HG02571 (cell line): Measurements from ENCODE around the gene SLC16A12.

Source experiments
- ATAC-seq: cut with Tn5 transposase; IDR thresholded peaks from one replicate; pipeline ENCODE4 v1.9.1; 2021; ENCODE audit warnings: mild to moderate bottlenecking, moderate library complexity; ENCODE audit not compliant: unreplicated experiment

Gene SLC16A12

GRCh38 chr10:89515031-89515841, 20.2 kb downstream of the SLC16A12 start:
- no peak for ATAC-seq

DNA sequence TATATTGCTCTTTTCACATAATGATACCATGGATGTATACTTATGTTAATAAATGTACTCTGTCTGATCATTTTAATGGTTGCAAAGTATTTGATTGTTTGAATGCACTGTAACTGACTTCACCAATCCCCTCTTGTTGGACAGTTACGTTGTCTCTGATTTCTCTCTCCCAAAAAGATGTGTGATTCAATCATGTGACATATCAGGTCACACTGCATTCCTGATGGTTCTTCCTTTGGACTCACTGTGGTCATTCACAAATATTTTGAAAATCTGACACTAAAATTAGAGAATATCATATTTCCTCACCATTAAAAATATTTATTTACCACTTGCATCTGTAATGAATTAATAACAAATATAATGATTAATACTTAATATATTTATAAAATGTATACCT, 22.2 kb downstream of the SLC16A12 start:
- ATAC-seq: no peak

DNA sequence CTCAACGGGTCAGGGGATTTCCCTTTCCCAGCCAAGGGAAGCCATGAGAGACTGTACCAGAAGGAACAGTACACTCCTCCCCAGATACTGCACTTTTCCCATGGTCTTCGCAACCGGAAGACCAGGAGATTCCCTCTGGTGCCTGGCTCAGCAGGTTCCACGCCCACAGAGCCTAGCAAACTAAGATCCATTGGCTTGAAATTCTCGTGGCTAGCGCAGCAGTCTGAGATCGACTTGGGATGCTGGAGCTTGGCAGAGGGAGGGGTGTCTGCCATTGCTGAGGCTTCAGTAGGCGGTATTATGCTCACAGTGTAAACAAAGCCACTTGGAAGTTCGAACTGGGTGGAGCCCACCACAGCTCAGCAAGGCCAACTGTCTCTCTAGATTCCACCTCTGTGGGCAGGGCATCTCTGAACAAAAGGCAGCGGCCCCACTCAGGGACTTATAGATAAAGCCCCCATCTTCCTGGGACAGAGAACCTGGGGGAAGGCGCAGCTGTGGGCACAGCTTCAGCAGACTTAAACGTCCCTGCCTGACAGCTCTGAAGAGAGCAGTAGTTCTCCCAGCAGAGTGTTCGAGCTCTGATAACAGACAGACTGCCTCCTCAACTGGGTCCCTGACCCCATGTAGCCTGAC, 29.6 kb downstream of the SLC16A12 start:
- no peak for ATAC-seq

DNA sequence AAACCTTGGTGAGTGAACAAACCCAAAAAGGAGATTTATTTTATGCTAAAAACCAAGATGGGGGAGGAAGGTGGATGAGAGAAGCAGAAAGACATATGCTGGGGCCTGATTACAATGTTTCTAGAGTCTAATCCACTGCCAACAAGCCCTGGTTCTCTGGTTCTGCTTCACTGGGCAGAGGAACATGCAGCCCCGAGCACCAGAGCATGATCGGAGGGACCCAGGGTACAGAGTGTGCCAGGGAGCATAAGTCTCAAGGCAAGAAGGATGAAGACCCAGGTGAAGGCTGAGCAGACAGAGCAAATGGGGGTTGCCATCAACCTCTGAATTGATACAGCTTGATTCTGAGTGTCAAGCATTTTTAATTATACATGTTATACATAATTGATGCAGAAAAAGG, 30.7 kb downstream of the SLC16A12 start:
- no peak for ATAC-seq

DNA sequence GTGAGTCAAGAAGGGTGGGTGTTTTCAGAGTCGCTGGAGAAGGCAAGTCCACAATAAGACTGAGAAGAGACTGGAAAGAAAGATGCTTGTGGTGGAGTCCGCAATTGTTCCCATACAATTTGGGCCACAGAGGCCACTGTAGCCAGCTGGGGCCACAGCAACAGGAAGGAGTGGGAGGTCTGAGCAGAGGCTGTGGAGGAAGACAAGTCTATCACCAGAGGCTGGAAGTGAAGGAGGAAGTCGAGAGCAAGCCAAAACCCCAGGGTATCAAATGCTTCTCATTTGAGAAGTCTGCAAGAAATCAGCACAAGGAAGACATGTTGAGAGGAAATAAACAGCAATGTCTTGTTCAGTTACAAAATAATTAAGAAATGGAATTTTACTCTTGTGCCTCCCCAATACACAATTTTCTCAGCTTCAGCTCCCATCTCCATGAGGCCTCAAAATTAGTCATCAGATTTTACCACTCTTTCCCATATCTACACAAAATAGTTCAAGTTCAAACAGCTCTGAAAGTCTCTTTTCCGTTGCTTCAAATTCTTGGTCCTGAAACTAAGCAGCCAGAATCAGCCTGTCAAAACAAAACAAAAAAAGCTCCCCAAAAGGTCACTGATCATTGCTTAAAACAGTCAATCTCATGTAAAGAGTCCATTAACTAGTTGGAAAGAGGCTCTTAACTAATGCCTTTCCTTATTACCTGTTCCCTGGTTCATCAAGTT, 31.6 kb downstream of the SLC16A12 start:
- no peak for ATAC-seq

DNA sequence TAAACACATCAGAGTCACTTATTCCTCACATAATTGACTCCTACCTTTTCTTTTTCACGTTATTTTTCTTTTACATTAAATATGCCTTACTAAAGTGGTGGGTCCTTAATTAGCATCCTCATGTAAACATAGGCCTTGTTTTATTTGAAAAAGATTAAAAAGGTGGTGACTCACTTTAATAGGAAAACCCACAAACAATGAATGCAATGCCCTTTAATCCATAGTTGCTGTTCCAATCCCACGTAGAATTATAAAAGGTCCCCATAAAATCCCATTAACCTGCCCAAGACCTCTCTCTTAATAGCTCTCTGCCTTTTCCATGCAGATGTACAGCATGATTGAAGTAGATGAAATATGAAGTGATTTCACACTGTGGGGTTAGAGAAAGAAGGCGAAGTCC, 32.2 kb downstream of the SLC16A12 start:
- no peak for ATAC-seq

DNA sequence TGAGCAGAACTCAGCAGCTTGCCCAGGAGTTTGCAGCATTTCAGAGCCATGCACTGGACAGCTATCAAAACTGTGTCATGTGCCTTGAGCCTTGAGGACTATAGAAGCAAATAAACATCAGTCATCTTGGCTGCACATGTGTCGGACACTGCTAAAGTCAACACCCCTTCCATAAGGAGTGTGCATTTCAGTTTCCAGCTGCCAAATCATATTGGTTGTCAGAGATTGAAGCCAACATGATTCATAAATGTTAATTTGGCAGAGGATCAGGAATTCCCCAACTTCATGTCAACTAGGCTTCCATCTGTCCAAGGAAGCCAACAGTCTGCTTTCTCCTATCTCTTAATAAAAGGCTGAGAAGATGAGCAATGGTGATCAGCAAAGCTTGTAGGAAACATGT, 32.8 kb downstream of the SLC16A12 start:
- no peak for ATAC-seq

GRCh38 chr10:89494575-89494974, 40.8 kb downstream of the SLC16A12 start:
- ATAC-seq: no peak

DNA sequence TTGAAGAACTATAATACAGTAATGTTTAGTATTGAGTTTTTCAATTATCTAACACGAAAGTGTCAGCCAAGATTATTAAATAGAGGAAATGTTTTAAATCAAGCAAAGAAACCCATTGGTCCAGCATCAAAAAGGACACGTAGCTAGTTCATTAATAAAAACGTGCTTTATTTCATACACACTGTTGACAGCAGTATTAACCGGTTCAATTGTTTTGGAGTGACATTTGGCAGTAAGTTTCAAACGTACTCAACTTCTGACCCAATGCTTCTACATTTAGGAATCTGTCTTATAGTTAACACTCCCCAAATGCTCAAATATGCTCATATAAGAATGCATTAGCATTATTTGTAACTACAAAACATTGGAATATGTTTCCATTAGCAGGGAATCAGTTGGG, 41.3 kb downstream of the SLC16A12 start:
- ATAC-seq: no peak

- no peak for ATAC-seq
Observed at GRCh38 chr10:89491932-89492331, 43.5 kb downstream of the SLC16A12 start.

- no peak for ATAC-seq
Observed at GRCh38 chr10:89490596-89491335, 44.6 kb downstream of the SLC16A12 start.

- ATAC-seq: no peak
Observed at GRCh38 chr10:89482256-89482655, 53.1 kb downstream of the SLC16A12 start.

GRCh38 chr10:89481662-89482061, 53.7 kb downstream of the SLC16A12 start:
- no peak for ATAC-seq

- no peak for ATAC-seq
Observed at GRCh38 chr10:89479771-89480446, 55.5 kb downstream of the SLC16A12 start.

GRCh38 chr10:89478739-89479654, 56.4 kb downstream of the SLC16A12 start:
- ATAC-seq: no peak

DNA sequence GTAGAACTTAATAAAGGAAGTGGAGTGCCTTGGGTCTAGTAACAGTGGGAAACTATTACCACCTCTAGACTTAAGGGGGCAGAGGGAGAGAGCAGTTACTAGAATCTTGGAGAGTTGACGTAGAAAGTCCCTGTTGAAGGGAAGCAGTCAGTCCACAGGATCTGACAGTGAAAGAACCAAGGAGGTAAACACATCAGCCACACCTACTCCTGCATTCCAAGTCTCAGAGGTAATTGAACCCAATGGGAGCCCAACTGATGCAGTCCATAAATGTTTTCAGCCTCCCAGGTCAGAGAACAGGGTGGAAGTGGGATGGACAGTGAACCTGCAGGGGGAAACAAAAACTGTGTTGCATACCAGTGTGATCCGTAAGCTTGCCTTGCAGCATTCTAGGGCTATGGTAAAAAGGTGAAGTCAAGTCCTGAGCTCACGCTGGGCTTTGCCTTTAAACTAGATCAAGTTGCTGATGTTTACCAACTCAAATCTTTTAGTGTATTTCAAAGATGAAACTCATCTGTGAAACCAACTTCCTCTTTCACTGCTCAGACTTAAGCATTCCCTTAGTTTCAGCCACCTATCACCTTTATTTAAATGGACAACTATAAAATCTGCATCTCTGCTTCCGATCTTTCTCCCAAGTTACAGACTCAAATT, 57.2 kb downstream of the SLC16A12 start:
- ATAC-seq: no peak

- no peak for ATAC-seq
Observed at GRCh38 chr10:89476150-89476549, 59.2 kb downstream of the SLC16A12 start.

DNA sequence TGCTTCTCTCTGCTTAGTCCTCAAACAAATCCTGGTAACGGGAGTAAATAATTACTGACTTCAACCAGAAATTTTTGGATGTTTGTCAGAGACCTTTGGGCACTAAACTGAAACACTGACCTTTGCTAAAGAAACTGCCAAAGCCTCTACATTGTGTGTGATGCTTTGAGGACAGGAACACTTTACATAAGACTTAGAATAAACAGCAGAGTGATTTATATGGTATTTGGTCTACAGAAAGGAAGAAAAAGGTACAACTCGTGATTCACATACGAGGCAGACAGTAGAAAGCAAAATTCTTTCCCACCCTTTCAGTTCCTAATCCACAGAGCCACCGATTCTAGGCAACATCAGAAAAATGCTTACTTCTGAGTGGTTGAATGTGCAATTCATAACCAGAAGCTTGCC, 59.8 kb downstream of the SLC16A12 start:
- no peak for ATAC-seq

GRCh38 chr10:89475125-89475524, 60.3 kb downstream of the SLC16A12 start:
- ATAC-seq: no peak
